ENCODE measurements around the gene ADAMTS7.
"Not testable (repeated sequence)": the region's sequence is repeated elsewhere in the genome, so short reads cannot be mapped to it uniquely, and the experiment has no call there.

ADAMTS7 gene

DNA sequence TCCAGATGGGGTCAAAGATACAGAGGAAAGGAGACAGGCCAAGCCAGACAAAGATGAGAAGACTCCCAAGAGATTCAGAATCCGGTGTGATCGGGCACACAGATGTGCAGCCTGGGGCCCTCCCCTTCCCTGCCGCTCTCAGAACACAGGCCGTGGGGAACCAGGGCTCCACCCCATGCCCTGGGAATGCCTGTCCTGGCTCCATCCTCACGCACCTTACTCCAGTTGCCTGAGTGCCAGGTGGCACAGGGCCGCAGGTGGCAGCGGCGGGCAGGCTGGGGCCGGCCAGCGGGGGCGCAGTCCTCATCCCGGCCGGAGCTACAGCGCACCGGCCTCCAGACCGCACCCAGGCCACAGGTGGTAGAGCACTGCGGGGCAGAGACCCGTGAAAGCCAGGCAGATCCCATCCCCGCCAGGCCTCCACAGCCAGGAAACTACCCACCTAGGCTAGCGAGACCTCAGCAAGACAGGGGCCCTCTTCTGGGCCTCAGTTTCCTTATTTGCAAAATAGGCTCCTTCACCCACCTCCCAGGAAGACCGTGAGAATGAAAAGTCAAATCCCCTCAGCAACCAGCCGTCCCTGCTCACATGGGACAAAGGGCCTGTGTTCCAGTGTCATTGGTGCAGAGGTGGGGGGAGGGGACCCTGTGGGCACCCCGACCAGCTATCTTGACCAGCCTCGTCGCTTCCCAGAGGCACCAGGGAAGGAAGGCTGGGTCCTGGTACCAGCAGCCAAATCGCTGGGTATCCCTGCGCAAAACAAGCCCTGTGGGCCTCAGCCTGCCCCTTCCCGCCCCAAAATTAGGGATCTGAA is 46.7 kb downstream of the ADAMTS7 start:
- not testable (repeated sequence) for DNase-seq (ENCODE audit: low spot score)

DNA sequence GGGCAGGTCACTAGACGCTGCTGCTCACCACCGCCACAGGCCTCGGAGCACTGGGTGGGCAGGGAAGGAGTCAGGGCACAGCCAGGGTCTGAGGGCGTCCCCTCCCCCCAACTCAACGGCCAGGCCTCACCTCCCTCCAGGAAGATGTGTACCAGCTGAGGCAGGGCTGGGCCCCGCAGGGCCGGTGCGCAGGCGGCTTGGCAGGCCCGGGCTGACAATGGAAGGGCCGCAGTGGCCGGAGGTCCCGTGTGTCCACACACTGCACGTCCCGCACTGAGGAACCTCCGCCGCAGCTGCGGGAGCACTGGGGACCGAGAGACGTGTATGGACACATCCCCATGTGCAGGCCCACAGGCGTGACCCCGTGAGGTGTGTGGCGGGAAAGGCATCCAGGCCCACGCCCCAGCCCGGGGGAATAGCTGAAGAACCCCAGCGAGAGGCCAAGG is 47.4 kb downstream of the ADAMTS7 start:
- no peak for DNase-seq (ENCODE audit: low spot score)

- no peak for DNase-seq (ENCODE audit: low spot score)
These were observed 48.1 kb downstream of the ADAMTS7 start for GRCh38 chr15:78762985-78763795.

- DNase-seq (ENCODE audit: low spot score): not testable (repeated sequence)
These were observed 48.8 kb downstream of the ADAMTS7 start for GRCh38 chr15:78762386-78762961.

DNA sequence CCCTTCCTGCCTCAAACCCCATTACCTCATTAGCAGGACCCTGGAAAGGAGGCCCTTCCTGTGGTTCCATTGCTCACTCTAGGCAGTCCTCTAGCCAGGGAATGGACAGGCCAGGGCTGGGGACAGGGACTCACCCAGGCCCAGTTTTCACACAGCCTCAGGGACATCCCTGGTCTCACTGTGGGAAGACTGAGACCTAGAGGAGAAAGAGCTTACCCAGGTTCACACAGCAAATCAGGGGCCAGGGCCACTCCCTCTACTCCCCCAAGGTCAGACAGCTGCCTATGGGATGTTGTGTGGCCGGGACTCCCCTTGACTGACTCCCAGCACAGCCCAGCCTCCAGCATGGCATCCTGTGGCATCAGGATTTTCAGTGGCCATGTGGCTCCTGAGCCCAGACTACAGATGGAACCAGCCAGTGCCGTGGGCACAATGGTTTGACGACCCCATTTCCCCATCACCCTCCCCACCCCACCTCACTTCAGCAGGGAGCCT is 49.3 kb downstream of the ADAMTS7 start:
- no peak for DNase-seq (ENCODE audit: low spot score)

- not testable (repeated sequence) for DNase-seq (ENCODE audit: low spot score)
These were observed 49.8 kb downstream of the ADAMTS7 start for GRCh38 chr15:78761475-78761874.

- DNase-seq (ENCODE audit: low spot score): no peak
These were observed 50.2 kb downstream of the ADAMTS7 start for GRCh38 chr15:78761020-78761419.

DNA sequence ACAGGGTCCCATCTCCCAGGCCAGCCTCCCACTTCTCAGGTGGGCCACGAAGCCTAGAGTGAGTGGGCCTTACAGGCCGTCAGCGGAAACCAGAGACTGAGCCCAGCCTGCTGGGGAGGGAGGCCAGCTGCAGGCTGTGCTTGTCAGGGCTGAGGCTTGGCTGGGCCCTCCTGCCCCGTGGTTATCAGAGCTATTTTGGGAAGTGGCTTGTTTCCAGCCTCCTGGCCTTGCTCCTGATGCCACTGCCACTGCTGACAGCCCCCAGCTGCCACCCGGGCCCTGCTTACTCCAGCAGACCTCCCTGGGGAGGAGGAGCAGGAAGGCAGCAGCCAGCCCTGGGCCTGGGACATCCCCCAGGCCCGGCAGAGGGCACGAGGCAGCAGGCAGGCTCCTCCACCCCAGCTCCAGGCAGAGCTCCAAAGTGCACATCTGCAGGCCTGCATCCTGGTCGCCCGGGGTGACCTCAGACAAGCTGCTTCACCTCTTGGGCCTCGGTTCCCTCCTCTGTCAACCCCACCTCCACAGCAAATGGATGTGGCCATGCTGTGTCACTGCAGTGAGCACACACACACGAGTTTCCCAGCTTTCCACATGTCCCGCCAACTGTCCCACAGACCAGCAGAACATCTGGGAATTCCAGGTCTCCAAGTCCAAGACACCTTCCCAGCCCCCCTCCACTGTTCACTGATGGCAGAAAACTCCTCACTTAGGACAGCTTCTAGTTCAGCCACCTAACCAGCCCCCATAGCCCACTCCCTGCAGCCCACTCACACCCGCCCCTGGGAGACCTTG is 51.0 kb downstream of the ADAMTS7 start:
- not testable (repeated sequence) for DNase-seq (ENCODE audit: low spot score)

DNA sequence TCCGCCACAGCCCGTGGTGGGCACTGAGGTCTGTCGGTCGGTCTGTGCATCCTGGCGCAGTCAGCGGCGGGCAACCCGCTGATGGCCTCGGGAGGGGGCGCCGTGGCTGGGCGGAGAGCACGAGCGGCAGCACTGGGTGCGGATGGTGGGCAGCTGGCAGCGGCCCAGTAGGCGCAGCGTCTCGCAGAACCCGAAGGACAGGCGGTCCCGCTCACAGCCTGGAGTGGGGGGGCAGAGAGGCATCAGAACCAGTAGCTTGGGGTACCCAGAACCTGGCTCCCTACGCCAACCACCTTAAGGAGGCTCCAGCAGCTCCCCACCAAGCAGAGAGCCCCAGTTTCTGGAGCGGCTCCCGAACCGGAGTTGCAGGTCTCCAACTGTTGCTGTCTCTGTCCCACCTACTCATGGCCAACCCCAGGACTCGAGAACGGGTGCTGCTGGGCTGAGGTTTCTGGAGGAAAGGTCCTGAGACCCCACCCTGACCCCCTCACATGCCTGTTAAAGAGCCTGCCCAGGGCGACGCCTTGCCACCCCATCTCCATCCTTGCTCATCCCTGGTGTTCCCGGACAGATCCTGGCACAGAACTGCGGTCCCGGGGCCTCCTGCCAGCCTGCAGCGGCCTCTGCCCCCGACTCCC is 51.8 kb downstream of the ADAMTS7 start:
- DNase-seq (ENCODE audit: low spot score): not testable (repeated sequence)

DNA sequence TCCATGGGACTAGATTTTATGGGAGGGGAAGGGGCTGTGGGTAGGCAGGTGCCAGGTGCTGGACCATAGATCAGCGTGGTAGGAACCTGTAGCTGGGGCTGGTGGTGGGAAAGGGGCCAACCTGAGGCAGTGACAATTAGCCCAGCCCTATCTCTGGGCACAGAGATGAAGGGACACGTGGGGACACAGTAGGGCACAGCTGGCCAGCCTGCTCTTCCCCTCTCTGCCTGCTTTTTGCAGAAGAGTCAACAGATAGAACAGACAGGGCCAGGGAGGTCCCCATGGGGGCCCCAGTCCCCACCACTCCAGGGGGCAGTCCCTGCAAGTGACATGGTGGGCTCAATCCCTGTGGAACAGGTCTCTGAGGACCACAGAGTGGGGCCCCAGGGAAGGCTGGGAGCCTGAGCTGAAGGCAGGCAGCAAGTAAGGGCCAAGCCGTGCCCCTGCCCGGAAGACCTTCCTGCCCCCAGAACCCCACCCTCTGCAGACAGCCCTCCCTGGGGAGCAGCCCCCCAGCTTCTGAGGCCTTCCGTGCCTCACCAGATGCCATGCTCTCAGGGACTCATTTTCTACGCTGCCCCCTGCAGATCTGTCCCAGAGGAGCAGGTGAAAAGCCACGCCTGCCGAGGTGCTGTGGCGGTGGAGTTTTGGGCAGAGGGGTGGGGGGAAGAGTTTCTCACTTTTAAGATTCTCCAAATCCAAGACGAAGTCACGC is 52.6 kb downstream of the ADAMTS7 start:
- DNase-seq (ENCODE audit: low spot score): not testable (repeated sequence)

GRCh38 chr15:78758084-78758483 is 53.2 kb downstream of the ADAMTS7 start:
- not testable (repeated sequence) for DNase-seq (ENCODE audit: low spot score)

GRCh38 chr15:78757636-78757905 is 53.7 kb downstream of the ADAMTS7 start:
- DNase-seq (ENCODE audit: low spot score): no peak

GRCh38 chr15:78756781-78757635 is 54.3 kb downstream of the ADAMTS7 start:
- not testable (repeated sequence) for DNase-seq (ENCODE audit: low spot score)

- DNase-seq (ENCODE audit: low spot score): peak; percentile 57
These were observed 55.2 kb downstream of the ADAMTS7 start for GRCh38 chr15:78755900-78756591.

DNA sequence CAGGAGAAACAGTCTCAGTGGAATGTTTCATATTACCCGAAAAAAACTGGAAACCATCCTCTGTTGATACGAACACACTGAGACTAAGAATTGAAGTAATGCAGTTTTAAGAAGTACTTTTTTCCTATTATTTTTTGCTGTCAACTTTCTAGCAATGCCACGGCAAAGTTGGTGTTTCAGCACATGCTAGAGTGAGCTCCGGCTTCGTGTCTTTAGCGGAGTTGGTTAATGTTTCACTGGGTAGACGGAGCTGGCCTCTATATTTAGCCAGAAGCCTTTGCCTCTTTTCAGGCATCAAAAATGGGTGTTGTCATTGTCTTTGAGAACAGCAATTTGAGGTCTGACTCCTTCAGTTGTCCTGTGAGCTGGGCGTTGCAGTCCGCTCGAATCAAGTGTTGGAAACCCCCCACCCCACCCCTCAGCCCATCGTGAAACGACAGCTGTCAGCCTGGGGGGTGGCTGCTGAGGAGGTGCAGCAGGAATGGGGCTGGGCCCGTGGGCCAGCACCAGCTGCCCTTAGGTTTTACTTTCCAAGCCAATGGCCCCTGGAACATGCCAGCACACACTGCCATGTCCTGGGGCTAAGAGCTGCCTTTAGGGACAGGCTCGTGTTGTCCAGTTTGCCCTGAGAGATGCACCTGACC is 56.5 kb downstream of the ADAMTS7 start:
- not testable (repeated sequence) for DNase-seq (ENCODE audit: low spot score)

- DNase-seq (ENCODE audit: low spot score): not testable (repeated sequence)
These were observed 57.3 kb downstream of the ADAMTS7 start for GRCh38 chr15:78753751-78754535.

GRCh38 chr15:78753359-78753659 is 58.0 kb downstream of the ADAMTS7 start:
- DNase-seq (ENCODE audit: low spot score): not testable (repeated sequence)

Data from AG08396 (cell line).